A204.1 (cell line): Measurements from ENCODE around the gene TAS2R13.

Experiments used
- FAIRE-seq: peaks from 2 replicates; lab custom pipeline; 2012; peaks lifted over from hg19 to GRCh38; lab: Jason Lieb, UNC

The TAS2R13 gene

GRCh38 chr12:10867381-10867780 lies 42.0 kb downstream of the TAS2R13 start:
- no peak for FAIRE-seq

GRCh38 chr12:10863512-10864218 lies 45.7 kb downstream of the TAS2R13 start:
- no peak for FAIRE-seq

- no peak for FAIRE-seq
Measured at GRCh38 chr12:10861366-10861765, 48.0 kb downstream of the TAS2R13 start.
